Erythroblast (primary cell): Measurements from ENCODE around the gene UBL4A.
A peak's percentile ranks its signal among the peaks of the same experiment; 100 is the strongest.

Source experiments
- DNase-seq, 2 experiments: peaks; one replicate each; lab custom pipeline; 2025; lab: John Stamatoyannopoulos, UW
- GATA1 ChIP-seq: IDR thresholded peaks from 2 replicates; pipeline ENCODE4 v1.6.1; 2011; ENCODE audit warnings: low read depth, mild to moderate bottlenecking, control low read depth, low read length, moderate library complexity
- POLR2A ChIP-seq: IDR thresholded peaks from 2 replicates; pipeline ENCODE4 v1.6.1; 2011; ENCODE audit warnings: mild to moderate bottlenecking, low read length

Gene UBL4A

DNA sequence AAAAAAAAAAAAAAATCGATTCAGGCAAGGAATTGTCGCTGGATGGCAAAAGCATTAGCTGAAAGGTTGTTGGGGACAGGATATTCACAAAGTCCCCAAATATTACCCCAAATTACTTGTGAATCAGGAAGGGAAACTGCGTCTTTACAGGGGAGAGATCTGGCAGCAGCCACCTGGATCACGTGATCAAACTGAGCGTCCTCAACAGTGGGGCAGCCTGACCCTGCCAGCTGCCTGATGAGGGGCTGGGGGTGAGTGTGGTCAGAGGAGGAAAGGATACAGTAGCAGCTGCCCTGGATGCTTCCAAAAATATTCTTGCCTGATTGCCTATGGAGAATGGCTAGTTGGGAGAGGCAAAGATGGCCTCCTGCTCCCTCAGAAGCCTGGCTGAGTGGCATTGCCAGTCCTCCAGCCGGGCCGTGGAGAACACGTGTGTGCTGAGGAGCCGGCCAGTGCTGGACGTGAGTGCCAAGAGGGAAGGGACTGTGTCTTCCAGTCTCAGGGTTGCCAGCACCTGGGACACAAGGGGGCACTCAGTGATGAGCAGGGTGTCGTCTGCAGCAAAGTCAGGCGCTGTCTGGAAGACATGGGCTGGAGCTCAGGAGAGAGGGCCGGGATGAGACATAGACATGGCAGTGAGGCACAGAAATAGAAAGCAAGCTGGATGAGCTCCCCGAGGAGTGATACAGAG is 4.4 kb downstream of the UBL4A start:
- DNase-seq = no peak
- TF ChIP-seq POLR2A (no peak), GATA1 (no peak)

DNA sequence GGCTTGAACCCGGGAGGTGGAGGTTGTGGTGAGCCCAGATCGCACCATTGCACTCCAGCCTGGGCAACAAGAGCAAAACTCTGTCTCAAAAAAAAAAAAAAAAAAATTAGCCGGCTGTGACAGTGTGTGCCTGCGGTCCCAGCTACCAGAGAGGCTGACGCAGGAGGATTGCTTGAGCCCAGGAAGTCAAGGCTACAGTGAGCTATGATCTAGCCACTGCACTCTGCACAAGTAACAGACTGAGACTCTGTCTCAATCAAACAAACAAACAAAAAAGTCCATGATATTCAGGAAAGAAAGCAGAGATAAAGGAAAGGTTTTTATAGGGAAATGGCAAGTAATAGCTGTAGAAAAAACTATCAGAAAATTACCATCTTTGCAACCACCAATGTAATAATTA is 5.2 kb downstream of the UBL4A start:
- DNase-seq = no peak
- TF ChIP-seq GATA1 (no peak), POLR2A (no peak)

DNA sequence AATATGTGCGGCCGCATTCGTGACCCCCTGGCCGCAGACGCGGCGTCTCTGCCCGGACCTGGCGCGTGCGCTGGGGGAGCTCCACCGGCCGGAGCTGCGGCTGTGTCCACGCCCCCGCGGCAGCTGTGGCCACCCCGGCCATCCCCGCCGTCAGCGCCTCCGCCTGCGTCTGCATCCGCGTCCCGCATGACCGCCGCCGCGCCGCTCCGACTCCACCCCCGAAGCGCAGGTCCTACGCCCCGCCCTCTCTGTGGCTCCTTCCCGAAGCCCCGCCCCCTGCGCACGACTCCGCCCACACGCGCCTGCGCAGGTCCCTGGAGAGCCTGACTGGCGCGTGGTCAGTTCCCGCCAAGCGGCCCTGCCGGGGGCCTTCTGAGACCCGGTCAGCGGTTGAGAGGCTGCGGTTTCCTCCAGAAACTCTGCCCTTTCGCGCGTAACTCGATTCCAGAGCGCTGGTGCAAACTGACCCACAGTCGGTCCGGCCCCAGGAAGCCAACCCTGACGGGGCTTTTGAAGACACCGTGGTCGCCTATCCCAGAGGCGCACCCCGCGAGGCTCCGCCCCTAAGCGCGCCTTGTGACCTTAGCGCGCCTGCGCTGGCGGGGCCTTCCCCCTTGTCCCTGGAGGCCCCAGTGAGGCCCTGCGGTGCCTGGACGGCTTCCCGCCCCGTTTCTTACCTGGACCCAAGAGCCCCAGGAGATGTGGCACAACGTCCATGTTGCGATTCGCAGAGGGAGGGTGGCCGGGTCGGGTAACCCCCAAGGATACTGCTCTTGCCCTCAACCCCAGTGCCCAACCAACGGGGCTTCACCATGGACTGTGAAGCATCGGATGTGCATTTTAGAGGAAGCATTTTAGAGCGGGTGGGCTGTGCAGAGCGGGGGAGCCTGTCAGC is 7.4 kb downstream of the UBL4A start, which contains the start of gene LAGE3:
TSS of gene LAGE3 (minus strand) at position 554 of the 895 bp plus-strand sequence. CDS start at position 188, 366 bp downstream.
- peak; percentile 95 to 97 for DNase-seq

DNA sequence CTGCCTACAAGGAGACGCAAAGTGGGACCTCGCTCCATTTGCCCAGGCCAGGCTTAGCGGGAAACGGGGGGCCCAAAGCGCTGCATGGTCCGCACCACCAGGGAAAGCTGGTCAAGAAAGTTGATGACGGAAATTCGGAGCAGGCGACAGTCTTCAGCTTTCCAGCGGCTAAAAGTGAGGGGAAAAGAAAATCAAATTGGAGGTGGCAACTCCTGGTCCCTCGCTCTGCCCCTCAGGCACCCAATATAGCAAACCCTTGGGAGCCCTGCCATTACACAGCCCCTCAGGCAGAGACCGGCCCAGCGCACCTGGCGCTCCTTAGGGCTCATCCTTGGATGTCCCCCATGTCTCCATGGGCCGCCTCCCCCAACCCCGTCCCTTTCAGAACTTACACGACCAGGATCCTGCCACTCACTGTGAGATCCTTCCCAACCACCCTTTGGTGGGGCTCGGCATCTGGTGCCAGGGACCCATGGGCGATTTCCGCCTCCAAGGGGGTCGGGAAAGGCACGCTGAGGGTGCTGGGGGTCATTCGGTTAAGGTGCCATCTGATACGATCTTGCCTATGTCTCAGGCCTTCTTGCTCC is 8.4 kb downstream of the UBL4A start:
- no peak for DNase-seq
- TF ChIP-seq POLR2A (no peak), GATA1 (no peak)

More for the DNA sequence above, 7.4 kb downstream of the UBL4A start, which contains the start of gene LAGE3:
- TF ChIP-seq GATA1 = no peak
- peak; percentile 81 for TF ChIP-seq POLR2A

DNA sequence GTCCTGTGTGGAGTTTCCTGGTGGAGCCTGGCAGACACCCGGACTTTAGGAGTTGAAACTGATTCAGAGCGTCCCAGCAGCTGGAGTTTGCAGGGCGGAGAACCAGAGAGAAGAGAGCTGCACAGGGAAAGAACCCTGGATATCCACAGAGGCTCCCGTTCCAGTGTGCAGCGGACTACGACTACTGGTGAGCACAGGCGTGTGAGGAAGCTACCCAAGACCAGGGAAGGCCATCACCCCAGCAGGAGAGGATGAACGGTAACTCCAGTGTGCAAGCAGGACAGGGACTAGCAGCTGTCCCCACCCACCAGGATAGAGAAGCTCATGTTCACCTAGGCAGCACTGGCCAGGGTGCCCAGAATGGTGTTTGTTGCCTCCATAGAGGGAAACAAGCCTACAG is 9.6 kb downstream of the UBL4A start:
- DNase-seq = no peak
- no peak for TF ChIP-seq POLR2A

DNA sequence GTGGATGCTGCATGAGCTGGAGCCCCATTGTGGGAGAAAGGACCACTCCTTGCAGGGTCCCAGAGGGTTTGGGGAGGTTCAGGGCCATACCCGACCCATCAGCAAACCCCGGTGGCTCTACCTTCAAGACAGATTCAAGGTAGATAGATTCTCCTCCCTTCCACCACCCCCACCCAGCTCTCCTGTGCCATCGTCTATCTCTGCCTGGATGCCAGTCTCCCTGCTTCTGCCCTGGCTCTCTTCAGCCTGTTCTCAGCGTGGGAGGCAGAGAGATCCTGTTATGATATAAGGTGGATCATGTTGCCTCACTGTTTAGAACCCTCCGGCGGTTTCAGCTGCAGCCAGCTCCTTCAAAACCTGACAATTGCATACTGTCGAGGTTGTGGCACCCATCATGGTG is 12.7 kb downstream of the UBL4A start:
- no peak for DNase-seq
- no peak for TF ChIP-seq POLR2A
- no peak for TF ChIP-seq GATA1

DNA sequence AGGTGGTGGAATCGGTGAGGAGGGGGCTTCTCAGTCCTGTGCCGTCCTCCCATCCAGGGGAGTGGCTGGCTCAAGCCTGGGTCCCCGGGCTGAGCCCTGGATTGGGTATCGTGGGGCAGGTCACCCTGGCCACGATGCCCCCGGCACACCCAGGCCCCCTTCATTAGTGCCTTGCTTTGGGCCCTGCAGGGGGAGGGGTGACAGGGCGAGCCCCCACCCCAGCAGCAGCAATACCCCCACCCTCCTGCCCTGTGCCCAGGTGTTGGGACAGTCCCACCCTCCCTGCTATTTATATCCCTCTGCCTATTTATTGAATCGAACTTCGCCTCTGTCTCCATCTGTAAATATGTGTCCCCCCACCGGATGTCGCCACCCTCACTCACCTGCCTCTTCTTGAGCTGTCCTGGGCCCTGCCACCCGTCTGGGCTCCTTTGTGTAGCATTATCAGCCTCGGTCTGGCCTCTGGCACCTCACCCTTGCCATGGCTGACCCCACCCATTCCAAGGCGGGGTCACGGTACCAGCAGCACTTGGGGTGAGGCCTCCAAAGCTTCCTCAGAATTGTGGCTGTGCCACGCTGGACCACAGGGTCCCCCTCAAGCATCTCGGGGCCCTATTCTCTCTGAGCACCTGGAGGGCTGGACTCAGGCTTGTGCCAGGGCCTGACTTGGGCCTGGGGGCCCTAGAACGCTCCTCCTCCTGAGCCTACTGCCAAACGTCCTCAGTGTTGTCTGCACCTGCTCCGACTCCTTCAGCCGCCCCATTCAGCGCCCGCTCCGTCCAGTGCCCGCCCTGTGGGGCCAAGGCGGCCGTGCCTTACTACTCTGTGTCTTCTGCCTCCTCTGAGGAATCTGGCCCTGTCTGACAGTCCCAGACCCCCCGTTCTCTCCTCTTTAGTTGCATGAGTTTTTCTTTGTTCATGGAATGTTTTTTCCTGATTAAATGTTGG is 13.5 kb downstream of the UBL4A start:
- peak in 1 of 2 experiments; percentile 34 for DNase-seq
- TF ChIP-seq POLR2A (no peak), GATA1 (no peak)

DNA sequence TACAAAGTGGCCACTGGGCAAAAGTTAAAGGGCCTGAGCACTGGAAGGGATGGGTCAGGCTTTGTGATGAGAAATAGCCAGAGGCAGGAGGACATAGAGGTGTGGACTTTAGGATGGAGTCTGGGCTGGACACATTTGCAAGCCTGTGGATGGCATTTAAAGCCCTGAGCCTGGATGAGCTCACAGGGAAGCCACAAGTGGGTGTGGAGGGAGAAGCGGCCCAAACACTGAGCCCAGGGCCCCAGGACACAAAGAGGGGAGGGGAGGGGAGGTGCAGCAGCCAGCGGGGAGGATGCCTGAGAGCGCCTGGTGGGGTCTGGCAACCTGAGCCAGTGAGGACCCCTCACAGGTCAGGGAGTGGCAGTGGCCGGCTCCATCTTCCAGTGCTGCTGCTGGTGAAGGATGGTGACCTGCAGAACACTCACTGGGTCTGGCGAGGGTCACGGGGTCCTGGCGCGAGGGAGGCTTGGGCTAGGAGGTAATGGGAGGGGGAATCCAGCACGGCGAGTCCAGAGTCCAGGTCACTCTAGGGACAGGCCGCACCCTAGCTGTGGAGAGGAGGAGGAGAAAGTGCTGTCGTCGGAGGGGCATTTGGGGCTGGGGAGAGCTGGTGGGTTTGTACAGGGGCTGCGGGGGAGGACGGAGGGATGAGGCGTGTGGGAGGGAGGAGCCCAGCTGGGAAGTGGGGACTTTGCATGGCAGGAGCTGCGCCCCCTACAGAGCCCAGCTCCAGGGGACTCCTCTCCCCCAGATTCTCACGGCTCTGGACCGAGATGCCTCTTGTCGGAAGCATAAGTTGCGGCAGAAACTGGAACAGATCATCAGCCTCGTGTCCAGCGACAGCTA is 14.4 kb downstream of the UBL4A start:
- no peak for DNase-seq
- no peak for TF ChIP-seq GATA1
- no peak for TF ChIP-seq POLR2A

DNA sequence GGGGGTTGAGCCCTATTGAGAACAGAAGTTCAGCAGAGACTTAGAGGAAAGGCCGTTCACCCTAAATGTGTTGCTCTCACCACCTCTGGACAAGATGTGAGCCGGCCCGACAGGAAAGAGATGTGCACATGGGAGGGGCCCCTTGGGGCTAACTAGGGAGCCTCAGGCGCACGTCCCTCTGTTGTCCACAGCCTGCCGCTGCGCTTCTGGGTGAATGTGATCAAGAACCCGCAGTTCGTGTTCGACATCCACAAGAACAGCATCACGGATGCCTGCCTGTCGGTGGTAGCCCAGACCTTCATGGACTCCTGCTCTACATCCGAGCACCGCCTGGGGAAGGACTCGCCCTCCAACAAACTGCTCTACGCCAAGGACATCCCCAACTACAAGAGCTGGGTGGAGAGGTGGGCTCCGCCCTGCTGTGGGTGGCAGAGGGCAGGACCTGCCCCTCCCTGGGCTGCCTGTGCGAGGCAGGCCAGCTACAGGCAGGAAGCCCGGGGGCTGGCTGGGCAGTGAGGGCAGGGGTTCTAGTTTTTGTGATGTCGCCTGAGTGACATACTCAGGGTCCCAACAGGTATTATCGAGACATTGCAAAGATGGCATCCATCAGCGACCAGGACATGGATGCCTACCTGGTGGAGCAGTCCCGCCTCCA is 15.4 kb downstream of the UBL4A start:
- TF ChIP-seq GATA1 = no peak
- TF ChIP-seq POLR2A = no peak
- no peak for DNase-seq

DNA sequence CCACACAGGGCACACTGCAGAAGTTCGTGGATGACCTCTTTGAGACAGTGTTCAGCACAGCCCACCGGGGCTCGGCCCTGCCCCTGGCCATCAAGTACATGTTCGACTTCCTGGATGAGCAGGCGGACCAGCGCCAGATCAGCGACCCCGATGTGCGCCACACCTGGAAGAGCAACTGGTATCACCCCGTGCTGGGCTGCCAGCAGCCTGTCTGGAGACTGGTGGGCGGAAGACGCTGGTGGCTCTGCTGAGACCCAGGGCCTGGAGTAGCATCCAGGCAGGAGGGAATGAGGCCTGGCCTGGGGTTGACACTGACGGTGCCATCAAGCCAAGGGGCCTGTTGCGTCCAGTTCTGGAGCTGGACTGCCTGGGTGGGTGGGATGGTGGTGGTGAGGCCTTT is 16.0 kb downstream of the UBL4A start:
- DNase-seq = no peak
- TF ChIP-seq POLR2A = no peak

DNA sequence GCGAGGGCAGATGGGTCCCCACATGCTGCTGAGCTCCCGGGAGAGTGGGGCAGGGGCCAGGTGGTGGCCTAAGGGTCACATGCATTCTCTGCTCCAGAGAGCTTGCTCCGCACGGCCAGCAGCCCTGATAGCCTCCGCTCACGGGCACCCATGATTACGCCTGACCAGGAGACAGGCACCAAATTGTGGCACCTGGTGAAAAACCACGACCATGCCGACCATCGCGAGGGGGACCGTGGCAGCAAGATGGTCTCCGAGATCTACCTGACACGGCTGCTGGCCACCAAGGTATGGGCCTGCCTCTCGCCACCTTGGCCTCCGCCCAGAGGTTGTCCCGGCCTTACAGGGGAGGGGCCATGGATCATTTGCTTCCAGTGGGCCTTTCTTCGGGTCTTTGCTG is 16.5 kb downstream of the UBL4A start:
- no peak for DNase-seq

DNA sequence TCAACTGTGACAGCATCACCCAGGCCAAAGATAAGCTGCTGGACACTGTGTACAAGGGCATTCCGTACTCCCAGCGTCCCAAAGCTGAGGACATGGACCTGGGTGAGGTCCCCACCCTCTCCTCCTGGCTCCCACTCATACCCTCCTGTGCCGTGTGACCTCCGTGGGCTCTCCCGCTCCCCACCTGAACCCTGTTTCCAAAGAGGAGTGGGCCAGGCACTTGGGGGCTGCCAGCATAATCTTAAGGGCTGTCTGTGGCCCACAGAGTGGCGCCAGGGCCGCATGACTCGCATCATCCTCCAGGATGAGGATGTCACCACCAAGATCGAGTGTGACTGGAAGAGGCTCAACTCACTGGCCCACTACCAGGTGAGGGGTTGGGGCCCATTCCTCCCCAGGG is 17.3 kb downstream of the UBL4A start:
- DNase-seq = no peak
- TF ChIP-seq POLR2A (no peak), GATA1 (no peak)

More for the DNA sequence above, 16.5 kb downstream of the UBL4A start:
- TF ChIP-seq GATA1 (no peak), POLR2A (no peak)
